HG02884 (cell line): ENCODE data around the gene CAPN15.
"Not testable (repeated sequence)": the region's sequence is repeated elsewhere in the genome, so short reads cannot be mapped to it uniquely, and the experiment has no call there.

Source experiments
- ATAC-seq: cut with Tn5 transposase; IDR thresholded peaks from one replicate; pipeline ENCODE4 v1.9.1; 2021; ENCODE audit warnings: mild to moderate bottlenecking, moderate library complexity; ENCODE audit not compliant: unreplicated experiment

CAPN15 gene

DNA sequence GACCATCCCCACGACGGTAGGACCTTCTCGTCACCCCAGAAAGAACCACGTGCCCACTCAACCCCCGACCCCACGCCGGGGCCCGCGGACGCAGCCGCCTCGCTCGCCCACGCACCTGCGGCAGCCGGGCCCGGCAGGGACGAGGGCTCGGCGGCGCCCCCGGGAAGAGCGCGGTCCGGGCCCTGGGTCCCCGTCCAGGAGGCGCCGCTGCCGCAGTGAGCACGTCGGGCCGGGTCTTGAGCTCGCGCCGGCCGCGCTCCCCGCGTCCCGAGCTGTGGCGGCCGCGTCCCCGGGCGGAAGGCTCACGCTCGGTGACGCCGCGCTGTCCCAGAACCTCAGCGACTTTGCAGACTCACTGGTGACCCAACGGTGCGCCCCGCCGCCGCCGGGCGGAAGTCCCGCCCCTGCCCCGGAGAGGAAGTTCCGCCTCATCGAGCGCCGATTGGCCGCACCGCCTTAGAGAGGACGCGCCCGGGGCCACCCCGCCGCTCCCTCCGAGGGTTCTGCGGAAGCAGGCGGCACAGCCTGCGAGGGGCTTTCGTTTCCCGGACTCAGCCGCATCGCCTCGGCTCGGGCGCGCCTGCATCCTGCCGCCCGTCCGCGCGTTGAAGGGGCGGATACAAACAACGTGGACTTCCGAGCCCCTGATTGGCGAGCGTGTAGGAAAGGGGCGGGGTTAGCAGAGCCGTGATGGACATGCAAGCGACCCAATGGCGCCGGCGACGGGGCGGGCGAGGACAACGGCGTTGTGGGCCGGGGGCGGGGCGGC, 61.6 kb downstream of the CAPN15 start:
- peak; percentile 68 for ATAC-seq

DNA sequence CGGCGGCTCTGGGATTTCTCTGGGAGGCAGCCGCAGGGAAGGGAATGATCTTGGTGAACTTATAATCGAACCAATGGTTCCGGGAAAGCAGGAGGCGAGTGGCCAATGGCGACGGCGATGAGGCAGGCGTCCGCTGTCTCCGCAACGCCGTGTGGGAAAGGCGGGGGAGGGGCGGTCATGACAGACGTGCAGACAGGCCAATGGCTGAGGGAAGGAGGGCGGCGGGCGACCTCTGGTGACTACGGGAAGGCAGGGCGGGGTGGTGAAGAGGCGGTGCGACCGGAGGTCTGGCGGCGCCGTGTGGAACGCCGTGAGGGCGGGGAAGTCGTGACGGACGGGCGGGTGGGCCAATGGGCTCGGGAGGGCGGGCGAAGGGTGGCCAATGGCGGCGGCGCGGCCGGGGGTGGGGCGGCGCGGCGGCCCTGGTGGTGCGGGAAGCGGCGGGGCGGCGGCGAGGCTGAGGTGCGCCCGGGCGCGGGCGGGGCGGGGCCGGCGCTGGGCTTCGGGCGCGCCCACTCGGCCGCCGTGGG, 62.2 kb downstream of the CAPN15 start, which contains the start of gene RAB40C:
RAB40C (plus strand) TSS at position 409 of the 530 bp plus-strand sequence. CDS start 226 bp downstream, outside the sequence.
- peak; percentile 57 for ATAC-seq

GRCh38 chr16:590188-590814, 62.8 kb downstream of the CAPN15 start:
- ATAC-seq: no peak

GRCh38 chr16:590815-591200, 63.3 kb downstream of the CAPN15 start:
- no peak for ATAC-seq

DNA sequence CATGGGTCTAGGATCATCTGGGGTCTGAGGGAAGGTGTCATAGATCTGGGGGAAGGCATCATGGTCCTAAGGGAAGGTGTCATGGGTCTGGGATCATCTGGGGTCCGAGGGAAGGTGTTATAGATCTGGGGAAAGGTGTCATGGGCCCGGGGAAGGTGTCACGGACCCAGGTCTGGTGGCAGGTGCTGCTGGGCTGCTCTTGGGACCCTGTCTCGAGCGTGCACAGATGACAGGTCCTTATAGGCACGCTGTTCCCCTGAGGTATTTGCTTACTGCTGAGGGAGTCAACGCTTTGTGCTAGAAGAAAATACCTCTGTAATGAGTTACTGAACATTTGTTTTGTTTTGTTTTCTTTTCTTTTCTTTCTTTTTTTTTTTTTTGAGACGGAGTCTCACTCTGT, 63.7 kb downstream of the CAPN15 start:
- no peak for ATAC-seq

DNA sequence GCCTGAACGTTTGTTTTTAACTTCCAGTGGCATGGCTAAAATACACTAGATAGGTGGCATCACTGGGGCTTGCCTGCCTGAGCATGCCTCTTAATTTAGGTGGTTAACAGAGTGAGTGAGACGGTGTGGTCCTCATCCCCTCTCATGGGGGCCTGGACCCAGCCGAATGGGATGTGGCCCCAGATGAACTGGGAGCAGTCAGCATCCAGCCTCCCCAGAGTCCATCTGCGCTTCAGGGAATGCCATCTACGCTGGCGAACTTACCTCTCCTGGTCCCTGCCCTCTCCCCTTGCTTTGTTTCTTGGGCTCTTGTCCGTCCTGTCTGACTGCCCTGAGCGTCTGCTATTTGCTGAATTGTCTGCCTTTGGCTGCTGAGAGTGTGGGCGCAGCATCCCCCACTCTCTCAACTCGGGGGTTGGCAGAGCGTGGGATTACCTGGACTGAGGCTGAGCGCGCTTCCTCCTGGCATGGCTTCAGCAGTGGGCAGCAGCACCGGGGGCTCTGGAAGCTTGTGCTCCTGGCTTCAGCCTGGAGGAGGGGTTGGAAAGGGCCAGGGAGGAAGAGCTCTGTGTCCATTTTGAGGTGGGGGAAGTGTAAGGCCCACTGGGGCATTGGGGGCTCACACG, 64.5 kb downstream of the CAPN15 start:
- ATAC-seq: no peak

DNA sequence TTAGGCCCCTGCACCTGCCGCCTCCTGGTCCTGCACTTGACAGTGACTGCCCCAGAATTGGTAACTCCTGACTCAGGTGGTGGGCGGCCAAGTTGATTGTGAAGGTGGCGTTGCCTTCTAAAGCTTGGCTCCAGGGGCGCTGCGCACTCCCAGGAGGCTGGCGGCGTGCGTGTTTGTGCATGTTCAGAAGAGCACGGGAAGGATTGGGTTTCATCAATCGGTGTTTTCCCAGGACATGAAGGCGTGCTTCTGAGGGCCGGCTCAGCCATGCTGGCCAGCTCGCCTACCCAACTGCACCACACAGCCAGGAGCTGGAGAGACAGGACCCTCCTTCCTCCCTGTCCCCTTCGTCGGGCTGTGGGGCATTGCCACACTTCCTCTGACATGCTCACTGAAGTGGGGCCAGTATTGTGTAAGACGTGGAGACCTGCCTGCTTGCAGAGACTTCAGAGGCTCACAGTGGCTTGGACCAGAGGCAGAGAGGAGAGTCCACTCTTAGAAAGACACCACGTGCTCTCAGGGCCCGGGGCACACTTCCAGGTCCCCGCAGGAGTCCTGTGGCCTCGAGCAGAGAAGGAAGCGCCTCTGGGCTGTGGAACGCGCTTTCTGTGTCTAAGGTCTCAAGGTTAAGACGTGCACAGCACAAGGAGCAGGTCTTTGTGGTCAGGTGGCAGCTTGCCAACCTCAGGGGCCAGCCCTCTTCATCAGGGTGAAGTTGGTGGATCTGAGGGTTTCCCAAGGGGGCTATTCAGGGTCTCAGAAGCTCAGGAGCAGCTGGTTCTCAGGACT, 65.2 kb downstream of the CAPN15 start:
- ATAC-seq: no peak

GRCh38 chr16:593406-593805, 65.9 kb downstream of the CAPN15 start:
- no peak for ATAC-seq

DNA sequence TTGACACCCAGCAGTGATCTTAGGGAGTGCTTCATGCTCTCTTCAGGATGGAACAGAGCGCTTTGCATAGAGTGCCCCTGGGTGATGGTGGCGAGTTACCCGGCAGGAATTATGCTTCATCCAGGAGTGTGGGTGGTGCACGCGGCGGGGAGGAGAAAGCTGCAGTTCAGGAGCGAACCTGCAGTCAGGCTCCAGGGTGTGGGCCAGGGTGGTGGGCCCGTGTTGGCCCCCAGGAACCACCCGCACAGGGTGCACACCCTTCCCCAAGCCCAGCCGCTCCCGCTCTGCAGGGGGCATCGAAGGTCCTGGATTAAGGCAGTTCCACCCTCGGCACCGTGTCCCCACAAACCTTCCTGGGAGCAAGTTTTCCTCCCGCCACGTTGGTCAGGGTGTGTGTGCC, 66.3 kb downstream of the CAPN15 start:
- ATAC-seq: no peak

DNA sequence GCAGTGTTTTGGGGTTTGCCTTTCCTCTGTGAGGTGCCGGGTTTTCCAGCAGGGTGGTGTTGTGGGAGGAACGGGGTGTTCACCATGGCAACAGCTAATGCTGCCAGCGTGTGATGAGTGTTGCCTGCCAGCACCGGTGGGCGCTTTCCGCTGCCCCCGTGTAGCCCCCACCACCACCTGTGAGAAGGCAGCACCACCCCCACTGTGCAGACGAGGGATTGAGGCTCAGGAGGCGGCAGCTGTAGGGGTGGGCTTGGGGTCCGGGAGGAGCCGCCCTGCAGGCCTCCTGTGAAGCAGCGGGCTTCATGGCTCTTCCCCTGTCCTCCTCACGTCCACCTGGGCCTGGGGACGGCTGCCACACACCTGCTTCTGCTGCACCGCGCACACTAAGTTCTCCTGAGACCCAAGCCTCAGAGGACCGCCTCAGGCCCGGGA, 67.6 kb downstream of the CAPN15 start:
- no peak for ATAC-seq

DNA sequence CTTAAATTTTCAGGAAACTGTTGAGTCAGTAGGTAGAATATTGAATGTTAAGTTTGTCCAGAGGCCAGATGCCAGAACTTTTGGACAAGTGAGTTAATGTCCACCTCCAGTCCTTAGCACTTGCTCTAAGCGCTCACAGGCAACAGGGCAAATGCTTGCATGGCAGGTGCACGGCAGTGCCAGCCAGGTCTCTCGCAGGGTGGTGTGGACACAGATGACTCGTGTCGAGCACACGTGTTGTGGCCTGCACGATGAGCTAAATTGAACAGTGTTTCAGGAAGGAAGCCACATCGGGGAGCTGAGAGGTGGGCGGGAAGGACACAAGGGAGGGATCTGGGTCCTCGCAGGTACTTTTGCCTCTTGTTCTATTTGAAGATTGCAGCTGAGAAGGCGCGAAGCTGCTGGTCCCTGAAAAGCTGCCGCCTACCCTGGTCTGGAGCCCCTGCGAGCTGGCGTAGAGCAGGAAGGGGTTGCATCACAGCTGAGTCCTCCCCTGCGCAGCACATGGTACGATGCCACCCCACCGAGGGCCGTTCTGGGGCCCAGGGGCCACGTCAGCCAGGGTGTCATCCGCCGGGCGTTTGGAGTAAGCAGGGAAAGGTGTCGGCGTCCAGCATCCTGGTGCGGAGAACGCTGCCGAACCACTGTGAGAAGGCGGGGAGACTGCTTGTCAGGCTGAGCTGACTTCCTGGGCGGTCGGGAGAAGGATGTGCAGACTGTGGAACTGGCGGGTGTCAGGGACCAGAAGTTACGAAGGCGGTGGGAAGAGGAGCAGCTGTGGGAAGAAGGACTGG, 68.6 kb downstream of the CAPN15 start:
- no peak for ATAC-seq

GRCh38 chr16:596736-597060, 69.2 kb downstream of the CAPN15 start:
- ATAC-seq: no peak

GRCh38 chr16:597655-598054, 70.1 kb downstream of the CAPN15 start:
- not testable (repeated sequence) for ATAC-seq

DNA sequence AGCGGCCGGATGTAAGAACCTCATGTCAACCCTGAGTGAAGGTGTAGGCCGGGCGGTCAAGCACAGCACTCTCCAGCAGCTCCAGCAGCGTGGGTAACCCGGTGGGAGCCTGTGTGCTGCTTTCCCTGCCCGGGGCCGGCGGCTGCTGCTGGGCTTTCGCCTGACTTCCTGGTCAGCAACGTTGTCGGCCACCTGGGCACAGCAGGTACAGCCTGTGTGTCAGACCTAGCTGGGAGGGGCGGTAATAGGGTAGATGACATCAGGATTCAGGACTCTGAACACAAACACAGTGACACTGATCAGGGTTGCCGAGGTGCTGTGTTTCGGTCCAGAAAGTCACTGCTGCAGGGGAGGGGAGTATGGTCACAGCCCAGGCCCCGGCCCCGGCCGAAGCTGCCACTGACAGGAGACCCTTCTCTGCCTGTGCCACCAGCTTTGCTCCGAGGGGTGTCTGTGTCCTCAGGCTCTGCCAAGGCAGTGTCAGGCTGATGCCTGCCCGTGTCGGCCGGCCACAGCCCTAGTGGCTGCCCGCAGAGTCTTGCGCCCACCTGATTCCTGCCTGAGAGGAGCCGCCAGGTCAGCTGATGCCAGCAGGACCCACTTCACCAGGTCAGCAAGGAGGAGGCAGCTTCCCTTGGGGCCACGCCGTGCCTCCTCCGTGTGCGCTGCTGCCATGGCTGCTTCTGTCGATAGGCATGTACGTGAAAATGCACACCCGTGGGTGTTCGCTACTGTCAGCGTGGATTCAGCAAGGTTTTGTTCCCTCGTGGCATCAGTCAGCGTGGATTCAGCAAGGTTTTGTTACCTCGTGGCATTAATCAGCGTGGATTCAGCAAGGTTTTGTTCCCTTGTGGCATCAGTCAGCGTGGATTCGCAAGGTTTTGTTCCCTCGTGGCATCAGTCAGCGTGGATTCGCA, 71.6 kb downstream of the CAPN15 start:
- ATAC-seq: no peak

DNA sequence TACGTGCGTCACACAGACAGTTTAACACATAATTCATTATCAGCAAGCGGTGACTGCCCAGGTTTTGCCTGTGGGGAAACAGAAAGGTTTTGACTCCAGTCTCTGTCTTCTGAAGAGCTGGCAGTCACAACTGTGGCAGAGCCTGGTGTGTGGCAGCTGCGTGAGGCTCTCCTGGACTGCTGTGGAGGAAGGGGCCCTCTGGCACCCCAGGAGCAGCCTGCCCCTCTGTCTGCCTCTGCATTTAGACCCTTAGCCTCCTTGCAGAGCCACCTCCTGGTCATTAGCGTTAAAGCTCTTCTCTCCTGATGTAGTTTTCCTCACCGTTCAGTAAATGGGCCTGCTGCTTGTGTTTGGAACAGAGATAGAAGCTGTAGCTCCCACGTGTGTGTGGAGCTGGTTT, 73.3 kb downstream of the CAPN15 start:
- ATAC-seq: no peak

DNA sequence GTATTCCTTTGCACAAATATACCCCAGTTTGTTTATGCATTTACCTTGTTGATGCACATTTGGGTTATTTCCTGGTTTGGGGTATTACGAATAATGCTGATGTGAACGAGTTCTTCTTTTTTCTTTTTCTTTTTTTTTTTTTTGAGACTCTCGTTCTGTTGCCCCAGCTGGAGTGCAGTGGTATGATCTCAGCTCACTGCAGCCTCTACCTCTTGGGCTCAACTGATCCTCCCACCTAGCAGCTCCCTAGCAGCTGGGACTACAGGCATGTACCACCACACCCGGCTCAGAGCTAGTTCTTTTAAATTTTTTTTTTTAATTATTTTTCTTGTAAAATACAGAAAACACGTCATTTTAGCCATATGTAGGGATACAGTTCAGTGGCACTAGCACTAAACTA, 76.4 kb downstream of the CAPN15 start:
- ATAC-seq: no peak
